Fibroblast of the aortic adventitia (primary cell): Measurements from ENCODE around the gene UIMC1. TPM values are rescaled to one million over a fixed set of nuclear protein-coding genes. Genes with fewer than 3 reads are reported as not detected.
A peak's percentile ranks its signal among the peaks of the same experiment; 100 is the strongest.

Experiments used
- DNase-seq: peaks from one replicate; pipeline ENCODE4 v3.0.0-alpha.2; 2010; ENCODE audit warnings: low read depth
- H3K4me3 ChIP-seq: 2 replicates; pipeline ENCODE4 v1.5.1; 2011; ENCODE audit warnings: low read depth, mild to moderate bottlenecking, control low read depth, low read length, moderate library complexity
- CTCF ChIP-seq: IDR thresholded peaks from 2 replicates; pipeline ENCODE4 v1.5.1; 2011; ENCODE audit warnings: mild to moderate bottlenecking, low read length, control low read depth, inconsistent platforms; ENCODE audit not compliant: insufficient read depth
- total RNA-seq: library from RNA; depleted of rRNA; stranded (reverse); fragments of >200 nt; gene quantifications from 2 replicates; pipeline ENCODE4 v1.2.3, GENCODE V29; 2012; ENCODE audit warnings: low replicate concordance

The UIMC1 gene
- total RNA-seq, 1 donor = 34.7 TPM

GRCh38 chr5:176870110-176870591 is 136.4 kb downstream of the UIMC1 start:
- no peak overlapping the region for H3K4me3 ChIP-seq
- peak; percentile 28 for TF ChIP-seq CTCF
- peak; percentile 17 for DNase-seq

GRCh38 chr5:176869501-176870109 is 137.0 kb downstream of the UIMC1 start:
- DNase-seq = no peak
- no peak for TF ChIP-seq CTCF
- no peak overlapping the region for H3K4me3 ChIP-seq

GRCh38 chr5:176868731-176869130 is 137.8 kb downstream of the UIMC1 start:
- no peak overlapping the region for H3K4me3 ChIP-seq
- no peak for DNase-seq
- TF ChIP-seq CTCF = no peak

- TF ChIP-seq CTCF = no peak
- no peak overlapping the region for H3K4me3 ChIP-seq
- no peak for DNase-seq
These were observed 138.5 kb downstream of the UIMC1 start for GRCh38 chr5:176868126-176868525.

- H3K4me3 ChIP-seq = no peak overlapping the region
- TF ChIP-seq CTCF = no peak
These were observed 139.8 kb downstream of the UIMC1 start for GRCh38 chr5:176866707-176867310.

GRCh38 chr5:176865964-176866363 is 140.6 kb downstream of the UIMC1 start:
- H3K4me3 ChIP-seq = no peak overlapping the region
- no peak for TF ChIP-seq CTCF
- DNase-seq = no peak

More at GRCh38 chr5:176866707-176867310, 139.8 kb downstream of the UIMC1 start:
- no peak for DNase-seq

- DNase-seq = no peak
- TF ChIP-seq CTCF = no peak
- no peak overlapping the region for H3K4me3 ChIP-seq
These were observed 141.8 kb downstream of the UIMC1 start for GRCh38 chr5:176864755-176865154.
